Testis (tissue), 3 donors: Measurements from ENCODE around the gene OR2S2. TPM values are rescaled to one million over a fixed set of nuclear protein-coding genes. Genes with fewer than 3 reads are reported as not detected.

Source experiments
- DNase-seq: peaks from one replicate; pipeline ENCODE4 v3.0.0-alpha.2; 2019
- H3K27ac ChIP-seq, 2 donors: fragments of 200-600 bp; sonication (generic); one replicate each; pipeline ENCODE4 v1.5.1; 2019
- H3K27me3 ChIP-seq: fragments of 200-600 bp; sonication (generic); one replicate; pipeline ENCODE4 v1.5.1; 2019
- H3K36me3 ChIP-seq: fragments of 200-600 bp; sonication (generic); one replicate; pipeline ENCODE4 v1.5.1; 2017; ENCODE audit warnings: low read depth; ENCODE audit errors: missing control alignments
- H3K4me1 ChIP-seq: fragments of 200-600 bp; sonication (generic); one replicate; pipeline ENCODE4 v1.5.1; 2019
- H3K4me3 ChIP-seq, 2 donors: fragments of 200-600 bp; sonication (generic); one replicate each; pipeline ENCODE4 v1.5.1; 2017 to 2019
- H3K9me3 ChIP-seq: fragments of 200-600 bp; sonication (generic); one replicate; pipeline ENCODE4 v1.5.1; 2017
- CTCF ChIP-seq, 3 experiments: fragments of 450-650 bp in 2 of 3; fragments of 200-600 bp in 1 of 3; sonication (generic) in 1 of 3; IDR thresholded peaks; one replicate each; pipeline ENCODE4 v1.5.1; 2016 to 2019; ENCODE audit warnings: antibody characterized with exemption in 3 of 3, mild to moderate bottlenecking in 2 of 3, moderate library complexity in 1 of 3
- POLR2A ChIP-seq: fragments of 450-650 bp; IDR thresholded peaks from one replicate; pipeline ENCODE4 v1.6.1; 2017; ENCODE audit warnings: antibody characterized with exemption, mild to moderate bottlenecking, moderate library complexity
- whole genome bisulfite sequencing, 2 donors: methylation state at CpG; one replicate each; pipeline ENCODE4 v1.1.5; 2018; 5-methylcytosine and 5-hydroxymethylcytosine counted together
- intact Hi-C: fragments of 100-400 bp; cut with DNase I; formaldehyde crosslinking; loops from one replicate; pipeline ENCODE4 v1.15.1; 2023; ENCODE audit warnings: low total_unique reads
- polyA plus RNA-seq: library from polyadenylated mRNA; stranded (reverse); fragments of 350-450 nt; fragmentation: Illumina TruSeq; extraction: RNeasy Lipid Tissue Mini Kit (QIAGEN cat#74804); gene quantifications from one replicate; pipeline ENCODE4 v1.2.3, GENCODE V29; 2014; ENCODE audit warnings: low read depth, low replicate concordance; ENCODE audit not compliant: insufficient read depth
- total RNA-seq, 2 donors: library from RNA; depleted of rRNA; stranded (reverse); fragments of >200 nt; gene quantifications; one replicate each; pipeline ENCODE4 v1.2.3, GENCODE V29; 2016

The OR2S2 gene
- total and polyA plus RNA-seq, 3 donors from 2014 or later, result not detected

GRCh38 chr9:35965011-35965410, 7.1 kb upstream of the OR2S2 start:
- WGBS, 2 donors, result 79 to 84% methylated on average over 6 of the region's 6 CpGs
- Histone ChIP-seq H3K4me3 (no peak overlapping the region), H3K27ac (no peak overlapping the region), H3K9me3 (no peaks in the 10 kb centered on the region), H3K4me1 (no peaks in the 10 kb centered on the region), H3K27me3 (no peaks in the 10 kb centered on the region), H3K36me3 (no peaks in the 10 kb centered on the region)
- TF ChIP-seq POLR2A (no peak), CTCF (IDR thresholded peaks at IDR 0.05) (no peak)
- no peak for DNase-seq
- intact Hi-C loops, result no loop called here

- no peaks in the 10 kb centered on the region for H3K4me1 ChIP-seq
- no peak overlapping the region for H3K27ac ChIP-seq
- DNase-seq, result no peak
- H3K4me3 ChIP-seq, result no peak overlapping the region
- no peaks in the 10 kb centered on the region for H3K9me3 ChIP-seq
- WGBS, 2 donors, result 41 to 58% methylated on average over 15 to 23 of the region's 23 CpGs
- intact Hi-C loops, result no loop called here
- no peak for TF ChIP-seq POLR2A
- no peak for TF ChIP-seq CTCF (IDR thresholded peaks at IDR 0.05)
- no peaks in the 10 kb centered on the region for H3K36me3 ChIP-seq
- no peaks in the 10 kb centered on the region for H3K27me3 ChIP-seq
These were observed 4.4 kb upstream of the OR2S2 start for GRCh38 chr9:35962126-35962906.

- intact Hi-C loops, result no loop called here
- Histone ChIP-seq H3K4me3 (no peak overlapping the region), H3K9me3 (no peaks in the 10 kb centered on the region), H3K4me1 (no peaks in the 10 kb centered on the region), H3K27ac (no peak overlapping the region), H3K36me3 (no peaks in the 10 kb centered on the region), H3K27me3 (no peaks in the 10 kb centered on the region)
- 78 to 80% methylated on average over 3 of the region's 3 CpGs for WGBS, 2 donors
- TF ChIP-seq POLR2A (no peak), CTCF (IDR thresholded peaks at IDR 0.05) (no peak)
- DNase-seq, result no peak
These were observed 2.2 kb upstream of the OR2S2 start for GRCh38 chr9:35960039-35960655.

- Histone ChIP-seq H3K27ac (no peak overlapping the region), H3K4me3 (no peak overlapping the region), H3K36me3 (no peaks in the 10 kb centered on the region), H3K27me3 (no peaks in the 10 kb centered on the region), H3K9me3 (no peaks in the 10 kb centered on the region), H3K4me1 (no peaks in the 10 kb centered on the region)
- WGBS, 2 donors, result 77 to 89% methylated on average over 5 of the region's 5 CpGs
- intact Hi-C loops, result loop anchor here (10.0 kb wide), 2 partner anchors 48 to 228 kb away; no protein-coding TSS in a partner anchor
- DNase-seq, result no peak
- TF ChIP-seq POLR2A (no peak), CTCF (IDR thresholded peaks at IDR 0.05) (no peak)
These were observed 1.3 kb downstream of the OR2S2 start for GRCh38 chr9:35956651-35957050.
